ENCODE results near the gene MMP23B. TPM values are rescaled to one million over a fixed set of nuclear protein-coding genes. Genes with fewer than 3 reads are reported as not detected.
A peak's percentile ranks its signal among the peaks of the same experiment; 100 is the strongest.

Gene MMP23B
- polyA plus RNA-seq, 1 donor, result 14.9 TPM

DNA sequence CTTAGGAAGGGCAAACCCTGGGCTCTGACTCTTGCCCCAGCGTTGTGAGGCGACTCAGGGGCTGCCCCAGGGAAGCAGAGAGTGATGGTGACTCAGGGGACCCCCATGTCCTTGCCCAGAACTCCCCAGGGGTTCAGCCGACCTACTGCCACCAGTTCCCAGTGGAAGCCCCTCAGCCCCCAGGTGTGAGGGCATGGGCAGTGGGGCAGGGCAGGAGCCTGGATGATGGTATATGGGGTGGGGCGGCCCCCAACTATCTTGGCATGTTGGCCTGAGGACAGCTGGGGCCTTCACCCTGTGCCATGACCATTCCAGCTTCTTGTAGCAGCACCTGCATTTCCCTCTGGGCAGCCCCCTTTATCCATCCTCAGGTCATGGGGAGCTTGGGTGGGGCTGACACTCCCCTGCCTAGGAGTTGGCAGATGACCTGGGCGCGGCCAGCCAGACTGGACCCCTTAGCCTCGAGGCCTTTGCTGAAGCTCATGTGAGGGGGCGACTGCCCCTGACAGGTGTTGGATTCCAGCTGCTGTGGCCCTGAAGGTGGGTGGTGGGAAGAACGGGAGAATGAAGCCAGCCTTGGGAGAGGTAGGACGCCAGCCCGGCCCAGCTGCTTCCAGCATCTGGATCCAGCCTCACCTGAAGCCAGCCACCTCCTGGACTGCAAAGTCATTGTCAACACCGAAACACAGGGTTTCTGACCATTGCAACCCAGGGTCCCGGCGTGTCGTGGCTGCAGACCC lies 30.2 kb upstream of the MMP23B start:
- no peak for DNase-seq

- DNase-seq, result no peak
These were observed 29.5 kb upstream of the MMP23B start for GRCh38 chr1:1602304-1602967.

GRCh38 chr1:1602968-1603506 lies 28.9 kb upstream of the MMP23B start:
- DNase-seq, result no peak

- DNase-seq, result no peak
These were observed 28.2 kb upstream of the MMP23B start for GRCh38 chr1:1603671-1604373.

- no peak for DNase-seq
These were observed 27.5 kb upstream of the MMP23B start for GRCh38 chr1:1604374-1605033.

DNA sequence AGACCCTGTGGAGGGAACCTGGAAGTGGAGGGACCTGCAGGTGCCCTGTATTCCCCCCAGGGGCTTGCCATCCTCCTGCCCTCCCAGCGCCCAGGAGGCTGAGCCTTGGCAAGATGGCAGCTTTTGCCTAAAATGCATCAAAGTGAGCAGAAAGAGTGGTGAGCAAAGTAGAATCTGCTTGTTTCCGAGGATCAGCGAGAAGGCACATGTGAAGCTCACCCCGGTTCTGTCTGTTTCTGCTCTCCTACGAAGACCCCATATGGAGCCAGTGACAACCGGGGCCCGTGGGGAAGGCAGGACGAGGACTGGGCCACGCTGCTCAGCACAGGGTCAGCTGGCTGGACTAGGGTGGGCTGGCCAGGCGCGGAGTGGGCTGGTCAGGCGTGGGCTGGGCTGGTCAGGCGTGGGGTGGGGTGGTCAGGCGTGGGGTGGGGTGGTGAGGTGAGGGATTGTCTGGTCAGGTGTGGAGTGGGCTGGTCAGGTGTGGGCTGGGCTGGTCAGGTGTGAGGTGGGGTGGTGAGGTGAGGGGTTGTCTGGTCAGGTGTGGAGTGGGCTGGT lies 26.9 kb upstream of the MMP23B start:
- no peak for DNase-seq

DNA sequence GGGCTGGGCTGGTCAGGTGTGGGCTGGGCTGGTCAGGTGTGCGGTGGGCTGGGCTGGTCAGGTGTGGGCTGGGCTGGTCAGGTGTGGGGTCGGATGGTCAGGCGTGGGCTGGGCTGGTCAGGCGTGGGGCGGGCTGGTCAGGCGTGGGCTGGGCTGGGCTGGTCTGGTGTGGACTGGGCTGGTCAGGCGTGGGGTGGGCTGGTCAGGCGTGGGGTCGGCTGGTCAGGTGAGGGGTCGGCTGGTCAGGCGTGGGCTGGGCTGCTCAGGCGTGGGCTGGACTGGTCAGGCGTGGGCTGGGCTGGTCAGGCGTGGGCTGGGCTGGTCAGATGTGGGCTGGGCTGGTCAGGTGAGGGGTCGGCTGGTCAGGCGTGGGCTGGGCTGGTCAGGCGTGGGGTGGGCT lies 26.2 kb upstream of the MMP23B start:
- DNase-seq, result no peak

DNA sequence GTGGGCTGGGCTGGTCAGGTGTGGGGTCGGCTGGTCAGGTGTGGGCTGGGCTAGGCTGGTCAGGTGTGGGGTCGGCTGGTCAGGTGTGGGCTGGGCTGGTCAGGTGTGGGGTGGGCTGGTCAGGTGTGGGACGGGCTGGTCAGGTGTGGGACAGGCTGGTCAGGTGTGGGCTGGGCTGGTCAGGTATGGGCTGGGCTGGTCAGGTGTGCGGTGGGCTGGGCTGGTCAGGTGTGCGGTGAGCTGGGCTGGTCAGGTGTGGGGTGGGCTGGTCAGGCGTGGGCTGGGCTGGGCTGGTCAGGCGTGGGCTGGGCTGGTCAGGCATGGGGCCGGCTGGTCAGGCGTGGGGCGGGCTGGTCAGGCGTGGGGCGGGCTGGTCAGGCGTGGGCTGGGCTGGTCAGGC lies 25.7 kb upstream of the MMP23B start:
- no peak for DNase-seq

DNA sequence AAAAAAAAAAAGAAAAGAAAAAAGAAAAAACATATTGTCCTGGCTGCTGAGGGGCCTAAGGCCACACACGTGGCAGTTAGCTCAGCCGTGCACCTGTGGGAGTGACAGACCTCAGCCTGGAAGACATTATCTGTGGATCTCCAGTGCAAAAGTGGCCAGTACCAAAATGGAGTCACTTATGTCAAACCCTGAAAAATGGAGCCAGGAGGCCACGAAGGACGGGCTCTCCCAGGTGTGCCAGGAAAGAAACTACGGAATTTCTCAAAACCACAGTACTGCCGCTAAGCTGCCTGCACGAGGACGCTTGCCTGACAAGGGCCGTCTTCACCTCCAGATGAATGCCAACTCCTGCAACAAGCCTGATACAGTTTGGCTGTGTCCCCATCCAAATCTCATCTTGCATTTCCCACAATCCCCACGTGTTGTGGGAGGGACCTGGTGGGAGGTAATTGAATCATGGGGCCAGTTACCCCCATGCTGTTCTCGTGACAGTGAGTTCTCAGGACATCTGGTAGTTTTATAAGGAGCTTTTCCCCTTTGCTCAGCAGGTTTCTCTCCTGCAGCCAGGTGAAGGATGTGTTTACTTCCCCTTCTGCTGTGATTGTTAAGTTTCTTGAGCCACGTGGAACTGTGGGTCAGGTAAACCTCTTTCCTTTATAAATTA lies 22.0 kb upstream of the MMP23B start:
- DNase-seq, result no peak

- DNase-seq, result no peak
These were observed 21.2 kb upstream of the MMP23B start for GRCh38 chr1:1610796-1611195.

DNA sequence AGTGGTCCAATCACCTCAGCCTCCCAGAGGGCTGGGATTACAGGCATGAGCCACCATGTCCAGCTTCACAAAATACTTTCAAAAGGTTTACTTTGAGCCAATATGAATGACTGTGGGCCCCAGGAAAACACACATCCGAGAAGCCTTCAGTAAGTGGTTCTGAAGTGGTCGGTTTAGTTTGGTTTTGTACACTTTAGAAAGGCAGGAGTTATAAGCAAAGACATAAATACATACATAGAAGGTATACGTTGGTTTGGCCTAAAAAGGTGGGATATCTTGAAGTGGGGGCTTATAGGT lies 19.9 kb upstream of the MMP23B start:
- DNase-seq, result no peak

GRCh38 chr1:1613509-1614082 lies 18.4 kb upstream of the MMP23B start:
- no peak for DNase-seq

DNA sequence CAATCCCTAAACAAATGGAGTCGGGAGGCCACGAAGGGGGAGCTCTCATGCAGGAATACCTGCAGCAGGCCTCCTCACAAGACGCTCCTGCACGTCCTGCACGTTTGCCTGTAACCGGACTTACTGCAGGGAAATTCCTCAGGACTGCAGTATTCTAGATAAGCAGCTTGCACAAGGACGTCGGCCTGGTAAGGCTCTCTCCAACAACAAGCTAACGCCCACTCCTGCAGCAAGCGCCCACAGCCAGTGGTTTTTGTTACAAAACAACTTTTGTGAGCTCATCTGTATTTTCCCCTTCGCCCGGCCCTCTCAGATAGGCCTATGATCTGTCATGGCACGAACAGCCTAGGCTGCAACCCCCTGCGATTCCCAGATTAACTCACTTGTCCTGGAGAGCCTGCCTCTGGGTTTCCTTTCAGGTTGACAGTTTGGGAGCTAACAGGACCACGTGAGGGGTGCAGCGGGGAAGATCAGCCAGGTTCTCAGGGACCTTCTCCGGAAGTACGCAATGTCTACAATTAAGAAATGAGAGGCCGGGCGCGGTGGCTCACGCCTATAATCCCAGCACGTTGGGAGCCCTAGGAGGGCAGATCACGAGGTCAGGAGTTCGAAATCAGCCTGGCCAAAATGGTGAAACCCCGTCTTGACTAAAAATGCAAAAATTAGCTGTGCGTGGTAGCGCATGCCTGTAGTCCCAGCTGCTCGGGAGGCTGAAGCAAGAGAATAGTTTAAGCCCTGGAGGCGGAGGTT lies 17.6 kb upstream of the MMP23B start:
- no peak for DNase-seq

DNA sequence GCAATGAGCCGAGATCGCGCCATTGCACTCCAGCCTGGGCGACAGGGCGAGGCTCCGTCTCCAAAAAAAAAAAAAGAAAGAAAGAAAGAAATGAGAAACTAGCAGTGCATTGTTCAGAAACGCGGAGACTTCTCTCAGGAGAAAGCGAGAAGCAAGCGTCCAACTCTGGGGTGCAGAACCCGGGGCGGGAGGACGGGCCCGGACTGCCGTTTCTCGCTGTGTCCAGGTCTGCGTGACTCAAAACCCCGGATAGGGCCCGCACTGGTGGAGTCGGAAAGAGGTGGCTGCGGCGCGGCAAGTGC lies 17.1 kb upstream of the MMP23B start:
- no peak for DNase-seq

- DNase-seq, result peak; percentile 94
These were observed 16.5 kb upstream of the MMP23B start, which contains the start of gene MIB2 for GRCh38 chr1:1615256-1616044. MIB2 (plus strand) TSS chr1:1615500; CDS start chr1:1623453, 7,953 bp downstream.

GRCh38 chr1:1616045-1616790 lies 15.8 kb upstream of the MMP23B start:
- no peak for DNase-seq

GRCh38 chr1:1616838-1617237 lies 15.1 kb upstream of the MMP23B start:
- DNase-seq, result no peak

- DNase-seq, result no peak
These were observed 14.5 kb upstream of the MMP23B start for GRCh38 chr1:1617516-1617915.

DNA sequence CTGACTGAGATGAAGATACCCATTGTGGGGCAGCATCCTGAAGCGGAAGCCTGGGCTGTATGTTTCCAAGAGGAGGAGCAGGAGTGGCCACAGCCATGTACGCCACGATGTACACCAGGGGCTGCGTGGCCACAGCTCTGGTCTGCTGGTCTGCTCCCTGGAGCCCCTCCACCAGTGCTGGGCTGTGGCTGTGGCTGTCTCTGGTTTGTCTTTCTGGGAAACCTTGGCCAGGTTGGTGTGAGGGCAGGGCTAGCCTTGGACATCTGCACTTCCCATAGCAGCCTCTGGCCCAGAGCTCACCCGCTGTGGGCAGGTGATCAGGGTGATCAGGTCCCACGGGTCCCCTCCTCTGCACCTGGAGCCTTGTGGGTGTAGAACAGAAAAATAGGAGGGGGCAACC lies 14.0 kb upstream of the MMP23B start:
- no peak for DNase-seq

Measured in left kidney (tissue), 2 donors.